ENCODE data around the gene DUS1L. TPM values are rescaled to one million over a fixed set of nuclear protein-coding genes. Genes with fewer than 3 reads are reported as not detected.

The DUS1L gene
- polyA plus RNA-seq, 1 of the 3 experiments (the other 2 are of a cell fraction) = 163 TPM

GRCh38 chr17:82108038-82108437, 42.4 kb upstream of the DUS1L start:
- Histone ChIP-seq H3F3A (replicated peaks; ENCODE audit: insufficient read depth) (peaks cover 7% of the 10 kb centered on the region), H3K9ac (no peak overlapping the region), H2AFZ (ENCODE audit: low read depth) (no peak overlapping the region), H4K20me1 (ENCODE audit: insufficient read depth) (no peaks in the 10 kb centered on the region), H3K9me2 (no peaks in the 10 kb centered on the region), H3K27me3 (ENCODE audit: insufficient read depth) (no peaks in the 10 kb centered on the region), H3K27ac (ENCODE audit: low read depth in 2 of 2, low read length in 1 of 2) (no peak overlapping the region; a peak in 1 of 4 replicates), H3K79me2 (ENCODE audit: insufficient read depth) (no peaks in the 10 kb centered on the region), H3K4me1 (ENCODE audit: control insufficient read depth in 1 of 2, insufficient read depth in 2 of 2, low read depth in 1 of 2, low read length in 1 of 2) (peaks cover 11 to 46% of the 10 kb centered on the region in 2 experiments; a peak in 3 of 4 replicates), H3K4me2 (no peak overlapping the region), H3K9me3 (no peaks in the 10 kb centered on the region), H3K4me3 (ENCODE audit: low read depth in 2 of 2, low read length in 1 of 2) (no peak overlapping the region), H3K36me3 (replicated peaks in 1 of 2; ENCODE audit: control insufficient read depth in 1 of 2, insufficient read depth in 2 of 2, low read length in 1 of 2) (peaks cover 9 to 12% of the 10 kb centered on the region in 2 experiments)
- 97% methylated on average over 14 of the region's 14 CpGs for WGBS (ENCODE audit: low lambda C conversion rate)
- no peak for DNase-seq
- TF ChIP-seq TEAD4 (IDR thresholded peaks at IDR 0.05; ENCODE audit: borderline replicate concordance, insufficient read depth) (no peak), SMC3 (IDR thresholded peaks at IDR 0.05; ENCODE audit: low read depth, low read length) (no peak), IRF3 (IDR thresholded peaks at IDR 0.05; ENCODE audit: low read depth, low read length) (no peak), RAD21 (IDR thresholded peaks at IDR 0.05; ENCODE audit: low read length) (no peak), MEF2A (IDR thresholded peaks at IDR 0.05; ENCODE audit: borderline replicate concordance, low read depth) (no peak), MXI1 (IDR thresholded peaks at IDR 0.05; ENCODE audit: low read depth, low read length) (no peak), EP300 (IDR thresholded peaks at IDR 0.05; ENCODE audit: borderline replicate concordance in 1 of 2, low read depth in 1 of 2, low read length in 1 of 2) (no peak), NRF1 (IDR thresholded peaks at IDR 0.05; ENCODE audit: low read depth, low read length) (no peak), EZH2phosphoT487 (IDR thresholded peaks at IDR 0.05; ENCODE audit: borderline replicate concordance, low read depth) (no peak), RFX5 (IDR thresholded peaks at IDR 0.05; ENCODE audit: low read length) (no peak), PBX3 (IDR thresholded peaks at IDR 0.05) (no peak)
- ChIA-PET POLR2A (interaction anchor here (0.6 to 2.3 kb wide), 2 partner anchors 10 to 583 kb away, joined by 3 to 13 read pairs; partner anchors contain the start of gene FASN), CTCF (interaction anchor here (0.6 to 5.2 kb wide), 7 partner anchors 9 to 148 kb away, joined by 3 to 45 read pairs (median 13); partner anchors contain the start of genes NOTUM and RAC3)

GRCh38 chr17:82107341-82107860, 41.8 kb upstream of the DUS1L start:
- Histone ChIP-seq H3K9ac (no peak overlapping the region), H3F3A (replicated peaks; ENCODE audit: insufficient read depth) (peaks cover 7% of the 10 kb centered on the region), H3K4me3 (ENCODE audit: low read depth in 2 of 2, low read length in 1 of 2) (no peak overlapping the region), H3K27me3 (ENCODE audit: insufficient read depth) (no peaks in the 10 kb centered on the region), H3K36me3 (replicated peaks in 1 of 2; ENCODE audit: control insufficient read depth in 1 of 2, insufficient read depth in 2 of 2, low read length in 1 of 2) (peaks cover 2 to 12% of the 10 kb centered on the region in 2 experiments), H3K9me2 (no peaks in the 10 kb centered on the region), H3K9me3 (no peaks in the 10 kb centered on the region), H3K79me2 (ENCODE audit: insufficient read depth) (no peaks in the 10 kb centered on the region), H3K27ac (ENCODE audit: low read depth in 2 of 2, low read length in 1 of 2) (peak overlapping the region in 1 of 2 experiments; percentile 93; a peak in 2 of 4 replicates), H3K4me1 (ENCODE audit: control insufficient read depth in 1 of 2, insufficient read depth in 2 of 2, low read depth in 1 of 2, low read length in 1 of 2) (peaks cover 11 to 51% of the 10 kb centered on the region in 2 experiments; a peak in 3 of 4 replicates), H2AFZ (ENCODE audit: low read depth) (no peak overlapping the region), H3K4me2 (no peak overlapping the region), H4K20me1 (ENCODE audit: insufficient read depth) (no peaks in the 10 kb centered on the region)
- ChIA-PET CTCF (interaction anchor here (0.6 to 5.2 kb wide), 14 partner anchors 9 to 147 kb away, joined by 3 to 45 read pairs (median 8); partner anchors contain the start of genes FASN, NOTUM and RAC3), POLR2A (interaction anchor here (2.3 kb wide), 1 partner anchor 9 kb away, joined by 13 read pairs; the partner anchor contains the start of gene FASN)
- 98% methylated on average over 20 of the region's 24 CpGs for WGBS (ENCODE audit: low lambda C conversion rate)
- peak; percentile 74 for DNase-seq
- TF ChIP-seq CTCF (IDR thresholded peaks at IDR 0.05) (peak; percentile 34; the same call in 1 of the 2 replicates), NFIC (IDR thresholded peaks at IDR 0.05; ENCODE audit: borderline replicate concordance) (no peak), MXI1 (IDR thresholded peaks at IDR 0.05; ENCODE audit: low read depth, low read length) (peak; percentile 52; the same call in 1 of the 2 replicates), CHD2 (IDR thresholded peaks at IDR 0.05; ENCODE audit: low read length, partially characterized antibody) (no peak), PBX3 (IDR thresholded peaks at IDR 0.05) (no peak), USF2 (IDR thresholded peaks at IDR 0.05; ENCODE audit: borderline replicate concordance, low read depth, low read length) (no peak), IRF3 (IDR thresholded peaks at IDR 0.05; ENCODE audit: low read depth, low read length) (no peak), RAD21 (IDR thresholded peaks at IDR 0.05; ENCODE audit: low read length) (peak; percentile 24; the same call in 1 of the 2 replicates), JUND (IDR thresholded peaks at IDR 0.05) (no peak), MEF2A (IDR thresholded peaks at IDR 0.05; ENCODE audit: borderline replicate concordance, low read depth) (no peak)
